ENCODE results near the gene TFAP2E. TPM values are rescaled to one million over a fixed set of nuclear protein-coding genes. Genes with fewer than 3 reads are reported as not detected.

Gene TFAP2E
- total RNA-seq, 8 experiments from 2014 or later, result 0.20 to 12.4 (median 3.0) TPM

Other genes with a start within 250 kb of the TFAP2E start
- 10 to 100 TPM; 48.2 to 71.6 (median 58.0) TPM for gene KIAA0319L, start 15.9 kb upstream of the TFAP2E start, total RNA-seq
- gene NCDN, start 15.5 kb upstream of the TFAP2E start, total RNA-seq, result 10 to 100 TPM; 37.4 to 57.6 (median 50.3) TPM
- gene PSMB2, start 68.2 kb downstream of the TFAP2E start, total RNA-seq, result 100 to 1,000 TPM in 2 of 8 experiments, 10 to 100 TPM in 6; 50.1 to 109 (median 74.9) TPM
- 10 to 100 TPM in 6 of 8 experiments, 1 to 10 TPM in 2; 5.9 to 17.9 (median 11.4) TPM for gene C1orf216, start 145.6 kb downstream of the TFAP2E start, total RNA-seq
- gene CLSPN, start 196.7 kb downstream of the TFAP2E start, total RNA-seq, result 10 to 100 TPM in 3 of 8 experiments, 1 to 10 TPM in 4, under 1 TPM in 1; 0.36 to 47.4 (median 6.4) TPM
- gene AGO4, start 234.7 kb downstream of the TFAP2E start, total RNA-seq, result 10 to 100 TPM in 7 of 8 experiments, 1 to 10 TPM in 1; 6.4 to 24.9 (median 18.5) TPM

All from motor neuron (in vitro differentiated cells).